DMS53 treated with DMSO at 0.1 percent for 48 hours (cell line): Measurements from ENCODE around the gene ITSN1.
"Not testable (repeated sequence)": the region's sequence is repeated elsewhere in the genome, so short reads cannot be mapped to it uniquely, and the experiment has no call there.

Experiments used
- DNase-seq: peaks from one replicate; lab custom pipeline; 2025; ENCODE audit not compliant: unreplicated experiment; lab: John Stamatoyannopoulos, UW

Gene ITSN1

GRCh38 chr21:33642027-33642895 lies at the start of gene ITSN1:
Gene ITSN1 (plus strand): TSS chr21:33642501. CDS start chr21:33718829, 76,328 bp downstream.
- DNase-seq = peak; percentile 88

GRCh38 chr21:33598051-33598450 lies 44.2 kb upstream of the ITSN1 start:
- no peak for DNase-seq

GRCh38 chr21:33608559-33608958 lies 33.7 kb upstream of the ITSN1 start:
- no peak for DNase-seq

- DNase-seq = no peak
Observed at GRCh38 chr21:33611006-33611744, 31.1 kb upstream of the ITSN1 start.

- not testable (repeated sequence) for DNase-seq
Observed at GRCh38 chr21:33617565-33617964, 24.7 kb upstream of the ITSN1 start.

GRCh38 chr21:33618407-33618806 lies 23.9 kb upstream of the ITSN1 start:
- no peak for DNase-seq

GRCh38 chr21:33619726-33620125 lies 22.6 kb upstream of the ITSN1 start:
- no peak for DNase-seq

- no peak for DNase-seq
Observed at GRCh38 chr21:33622253-33622652, 20.0 kb upstream of the ITSN1 start.

- DNase-seq = not testable (repeated sequence)
Observed at GRCh38 chr21:33626151-33626550, 16.1 kb upstream of the ITSN1 start.

GRCh38 chr21:33634254-33634653 lies 8.0 kb upstream of the ITSN1 start:
- DNase-seq = no peak

GRCh38 chr21:33640697-33641351 lies 1.5 kb upstream of the ITSN1 start:
- no peak for DNase-seq

- DNase-seq = peak; percentile 95
Observed at GRCh38 chr21:33641352-33642026, 812 bp upstream of the ITSN1 start, which contains the start of gene CRYZL1. Gene CRYZL1 (minus strand): TSS chr21:33641741. CDS start chr21:33631551, 10,190 bp downstream.

- no peak for DNase-seq
Observed at GRCh38 chr21:33642896-33643657, 776 bp downstream of the ITSN1 start.

- DNase-seq = no peak
Observed at GRCh38 chr21:33643658-33644311, 1.5 kb downstream of the ITSN1 start.

GRCh38 chr21:33644383-33645074 lies 2.2 kb downstream of the ITSN1 start:
- no peak for DNase-seq

GRCh38 chr21:33645730-33646129 lies 3.4 kb downstream of the ITSN1 start:
- no peak for DNase-seq

- DNase-seq = no peak
Observed at GRCh38 chr21:33647587-33647986, 5.3 kb downstream of the ITSN1 start.

- DNase-seq = no peak
Observed at GRCh38 chr21:33648555-33648954, 6.3 kb downstream of the ITSN1 start.

GRCh38 chr21:33650230-33650629 lies 7.9 kb downstream of the ITSN1 start:
- DNase-seq = no peak
